ENCODE results near the gene STARD10. TPM values are rescaled to one million over a fixed set of nuclear protein-coding genes. Genes with fewer than 3 reads are reported as not detected.
A peak's percentile ranks its signal among the peaks of the same experiment; 100 is the strongest.

Gene STARD10
- total and polyA plus RNA-seq, 9 of the 15 experiments (the other 6 are each of a cell fraction or from before 2014, with no cell fraction given), result 0.15 to 52.9 (median 32.3) TPM

DNA sequence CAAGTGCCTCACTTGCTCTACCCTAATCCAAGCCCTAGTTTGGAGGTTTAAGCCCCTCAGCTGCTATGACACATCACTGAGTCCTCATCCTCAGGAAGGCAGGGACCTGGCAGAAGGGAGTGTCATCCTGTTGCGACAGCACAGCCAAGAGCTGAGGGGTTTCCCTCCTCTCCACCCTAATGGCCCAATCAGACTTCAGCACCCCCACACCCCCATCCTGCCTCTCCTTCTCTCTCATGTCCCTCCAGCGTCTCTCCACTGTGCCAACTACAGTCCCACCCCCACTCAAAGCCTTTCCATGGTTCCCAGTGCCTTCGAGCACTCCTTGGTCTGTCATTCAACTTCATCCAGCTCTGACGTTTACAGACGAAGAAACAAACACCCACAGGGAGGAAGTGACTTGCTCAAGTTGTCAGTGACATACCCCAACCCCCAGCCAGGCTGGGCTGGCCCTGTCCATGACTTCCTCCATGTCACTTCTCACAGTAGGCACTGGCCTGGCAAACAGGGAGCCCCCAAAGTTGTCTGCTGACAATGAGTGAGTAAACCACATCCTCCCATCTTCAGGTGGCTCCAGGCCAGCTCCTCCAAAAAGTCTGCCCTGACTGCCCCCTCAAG lies 57.3 kb downstream of the STARD10 start (continued):
- TF ChIP-seq SNAPC5 (CRISPR knock-in tag; IDR thresholded peaks at IDR 0.05) (no peak), ZHX1 (conservative IDR thresholded peaks at IDR 0.05; ENCODE audit: low read length) (no peak), PKNOX1 (IDR thresholded peaks at IDR 0.05) (peak; percentile 93), MXD1 (CRISPR knock-in tag; IDR thresholded peaks at IDR 0.05; ENCODE audit: borderline replicate concordance, poor library complexity, severe bottlenecking) (no peak), HDAC1 (IDR thresholded peaks at IDR 0.05) (0 out of 4 replicates have a peak, but pooled peaks of 1 of the 2 experiments have one; percentile 50), DNMT1 (IDR thresholded peaks at IDR 0.05) (no peak), POLR2B (IDR thresholded peaks at IDR 0.05; ENCODE audit: low read depth, partially characterized antibody) (peak; percentile 26), KDM5B (IDR thresholded peaks at IDR 0.05; ENCODE audit: insufficient replicate concordance, low read depth, low read length) (no peak), NCOA1 (IDR thresholded peaks at IDR 0.05; ENCODE audit: low read depth) (no peak), PHF21A (IDR thresholded peaks at IDR 0.05; ENCODE audit: borderline replicate concordance, low read depth) (no peak), ZBTB9 (CRISPR knock-in tag; IDR thresholded peaks at IDR 0.05) (0 out of 2 replicates have a peak, but pooled peaks have one; percentile 71), HLTF (IDR thresholded peaks at IDR 0.05) (no peak), ARHGAP35 (IDR thresholded peaks at IDR 0.05; ENCODE audit: partially characterized antibody) (no peak), TCF7 (IDR thresholded peaks at IDR 0.05; ENCODE audit: borderline replicate concordance) (no peak), SOX6 (IDR thresholded peaks at IDR 0.05) (no peak)
- TF ChIP-seq, protein P1, sequence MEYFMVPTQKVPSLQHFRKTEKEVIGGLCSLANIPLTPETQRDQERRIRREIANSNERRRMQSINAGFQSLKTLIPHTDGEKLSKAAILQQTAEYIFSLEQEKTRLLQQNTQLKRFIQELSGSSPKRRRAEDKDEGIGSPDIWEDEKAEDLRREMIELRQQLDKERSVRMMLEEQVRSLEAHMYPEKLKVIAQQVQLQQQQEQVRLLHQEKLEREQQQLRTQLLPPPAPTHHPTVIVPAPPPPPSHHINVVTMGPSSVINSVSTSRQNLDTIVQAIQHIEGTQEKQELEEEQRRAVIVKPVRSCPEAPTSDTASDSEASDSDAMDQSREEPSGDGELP (CRISPR knock-in tag; IDR thresholded peaks at IDR 0.05; ENCODE audit: borderline replicate concordance), result 0 out of 2 replicates have a peak, but pooled peaks have one; percentile 13
- TF ChIP-seq, protein P2, sequence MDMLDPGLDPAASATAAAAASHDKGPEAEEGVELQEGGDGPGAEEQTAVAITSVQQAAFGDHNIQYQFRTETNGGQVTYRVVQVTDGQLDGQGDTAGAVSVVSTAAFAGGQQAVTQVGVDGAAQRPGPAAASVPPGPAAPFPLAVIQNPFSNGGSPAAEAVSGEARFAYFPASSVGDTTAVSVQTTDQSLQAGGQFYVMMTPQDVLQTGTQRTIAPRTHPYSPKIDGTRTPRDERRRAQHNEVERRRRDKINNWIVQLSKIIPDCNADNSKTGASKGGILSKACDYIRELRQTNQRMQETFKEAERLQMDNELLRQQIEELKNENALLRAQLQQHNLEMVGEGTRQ (CRISPR knock-in tag; IDR thresholded peaks at IDR 0.05), result no peak
- TF ChIP-seq, protein P3, sequence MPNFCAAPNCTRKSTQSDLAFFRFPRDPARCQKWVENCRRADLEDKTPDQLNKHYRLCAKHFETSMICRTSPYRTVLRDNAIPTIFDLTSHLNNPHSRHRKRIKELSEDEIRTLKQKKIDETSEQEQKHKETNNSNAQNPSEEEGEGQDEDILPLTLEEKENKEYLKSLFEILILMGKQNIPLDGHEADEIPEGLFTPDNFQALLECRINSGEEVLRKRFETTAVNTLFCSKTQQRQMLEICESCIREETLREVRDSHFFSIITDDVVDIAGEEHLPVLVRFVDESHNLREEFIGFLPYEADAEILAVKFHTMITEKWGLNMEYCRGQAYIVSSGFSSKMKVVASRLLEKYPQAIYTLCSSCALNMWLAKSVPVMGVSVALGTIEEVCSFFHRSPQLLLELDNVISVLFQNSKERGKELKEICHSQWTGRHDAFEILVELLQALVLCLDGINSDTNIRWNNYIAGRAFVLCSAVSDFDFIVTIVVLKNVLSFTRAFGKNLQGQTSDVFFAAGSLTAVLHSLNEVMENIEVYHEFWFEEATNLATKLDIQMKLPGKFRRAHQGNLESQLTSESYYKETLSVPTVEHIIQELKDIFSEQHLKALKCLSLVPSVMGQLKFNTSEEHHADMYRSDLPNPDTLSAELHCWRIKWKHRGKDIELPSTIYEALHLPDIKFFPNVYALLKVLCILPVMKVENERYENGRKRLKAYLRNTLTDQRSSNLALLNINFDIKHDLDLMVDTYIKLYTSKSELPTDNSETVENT (CRISPR knock-in tag; IDR thresholded peaks at IDR 0.05), result no peak

Data from K562 (cell line).